HG03175 (cell line): ENCODE measurements around the gene TGOLN2.
"Not testable (repeated sequence)": the region's sequence is repeated elsewhere in the genome, so short reads cannot be mapped to it uniquely, and the experiment has no call there.

Source experiments
- ATAC-seq: cut with Tn5 transposase; IDR thresholded peaks from one replicate; pipeline ENCODE4 v1.9.1; 2021; ENCODE audit warnings: mild to moderate bottlenecking, moderate library complexity; ENCODE audit not compliant: unreplicated experiment

TGOLN2 gene

GRCh38 chr2:85340034-85340892 lies 12.5 kb upstream of the TGOLN2 start:
- no peak for ATAC-seq

DNA sequence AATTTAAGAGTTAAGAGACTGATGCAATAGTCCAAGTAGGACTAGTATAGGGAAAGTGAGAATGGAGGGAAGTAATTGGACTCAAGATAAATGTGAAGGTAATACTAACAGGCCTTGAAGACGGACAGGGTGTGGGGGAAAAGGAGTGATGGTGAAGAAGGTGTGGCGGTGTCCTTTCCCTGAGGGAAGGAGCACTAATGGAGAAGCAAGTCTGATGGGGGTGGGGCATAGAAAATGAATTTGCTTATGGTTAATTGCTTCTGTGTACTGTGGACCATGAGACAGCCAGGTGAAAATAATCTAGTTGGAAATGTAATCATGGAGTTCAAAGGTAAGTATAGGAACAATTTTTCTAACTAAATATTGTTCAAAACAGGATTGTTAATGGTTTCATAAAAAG lies 7.1 kb upstream of the TGOLN2 start:
- ATAC-seq, result no peak

- ATAC-seq, result not testable (repeated sequence)
These were observed 6.1 kb upstream of the TGOLN2 start for GRCh38 chr2:85333877-85334276.

- ATAC-seq, result no peak
These were observed 3.2 kb upstream of the TGOLN2 start for GRCh38 chr2:85330839-85331636.

DNA sequence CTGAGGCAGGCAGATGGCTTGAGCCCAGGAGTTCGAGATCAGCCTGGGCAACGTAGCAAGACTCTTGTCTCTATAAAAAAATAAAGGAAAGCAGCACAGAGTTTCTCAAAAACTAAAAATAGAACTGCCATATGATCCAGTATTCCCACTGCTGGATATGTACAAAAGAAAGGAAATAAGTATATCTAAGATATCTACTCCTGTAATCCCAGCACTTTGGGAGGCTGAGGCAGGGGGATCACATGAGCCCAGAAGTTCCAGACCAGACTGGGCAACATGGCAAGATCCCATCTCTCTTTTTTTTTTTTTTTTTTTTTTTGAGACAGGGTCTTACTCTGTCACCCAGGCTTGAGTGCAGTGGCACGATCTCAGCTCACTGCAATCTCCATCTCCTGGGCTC lies 1.9 kb upstream of the TGOLN2 start:
- ATAC-seq, result not testable (repeated sequence)

DNA sequence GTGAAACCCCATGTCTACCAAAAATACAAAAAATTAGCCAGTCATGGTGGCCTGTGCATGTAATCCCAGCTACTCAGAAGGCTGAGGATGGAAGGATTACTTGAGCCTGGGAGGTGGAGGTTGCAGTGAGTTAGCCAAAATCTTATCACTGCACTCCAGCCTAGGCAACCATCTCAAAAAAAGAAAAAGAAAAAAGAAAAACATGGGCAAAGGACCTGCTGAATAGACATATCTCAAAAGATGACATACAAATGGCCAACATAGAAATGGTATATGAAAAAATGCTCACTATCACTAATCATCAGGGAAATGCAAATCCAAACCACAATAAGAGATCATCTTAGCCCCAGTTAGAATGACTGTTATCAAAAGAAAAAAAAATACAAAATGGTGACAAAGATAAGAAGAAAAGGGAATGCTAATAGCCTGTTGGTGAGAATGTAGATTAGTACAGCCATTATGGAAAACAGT lies 1.4 kb upstream of the TGOLN2 start:
- ATAC-seq, result no peak

DNA sequence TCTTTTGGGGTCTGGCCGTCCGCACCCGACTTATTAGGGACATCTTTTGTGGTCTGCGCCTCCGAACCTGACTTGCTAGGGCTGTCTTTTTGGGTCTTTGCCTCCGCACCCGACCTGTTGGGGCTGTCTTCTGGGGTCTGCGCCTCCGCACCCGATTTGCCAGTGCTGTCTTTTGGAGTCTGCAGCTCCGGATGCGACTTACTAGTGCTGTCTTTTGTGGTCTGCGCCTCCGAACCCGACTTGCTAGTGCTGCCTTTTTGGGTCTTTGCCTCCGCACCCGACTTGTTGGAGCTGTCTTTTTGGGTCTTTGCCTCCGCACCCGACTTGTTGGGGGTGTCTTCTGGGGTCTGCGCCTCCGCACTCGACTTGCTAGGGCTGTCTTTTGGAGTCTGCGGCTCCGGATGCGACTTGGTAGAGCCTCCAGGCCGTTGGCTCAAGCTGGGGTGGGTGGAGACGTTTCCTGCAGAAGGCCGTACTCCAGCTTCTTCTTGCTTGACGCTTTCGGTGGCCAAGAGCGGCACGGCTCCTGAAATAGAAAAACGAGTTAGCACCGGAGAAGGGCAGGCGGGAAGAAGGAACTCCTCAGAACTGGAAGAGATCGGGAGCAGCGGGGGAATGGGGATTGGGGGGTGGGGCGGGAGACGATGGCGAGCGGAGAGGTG lies 498 bp downstream of the TGOLN2 start:
- ATAC-seq, result peak; percentile 40

GRCh38 chr2:85326406-85327159 lies 1.2 kb downstream of the TGOLN2 start:
- ATAC-seq, result peak; percentile 28

DNA sequence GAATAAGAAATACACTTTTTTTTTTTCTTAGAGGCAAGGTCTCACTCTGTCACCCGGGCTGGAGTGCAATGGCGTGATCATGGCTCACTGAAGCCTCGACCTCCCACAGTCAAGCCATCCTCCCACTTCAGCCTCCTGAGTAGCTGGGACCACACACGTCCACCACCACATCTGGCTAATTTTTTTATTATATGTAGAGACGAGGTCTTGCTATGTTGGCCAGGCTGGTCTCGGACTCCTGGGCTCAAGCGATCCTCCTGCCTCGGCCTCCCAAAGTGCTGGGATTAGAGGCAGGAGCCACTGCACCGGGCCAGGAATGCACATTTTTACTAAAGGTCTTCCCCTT lies 2.4 kb downstream of the TGOLN2 start:
- ATAC-seq, result no peak

- ATAC-seq, result no peak
These were observed 2.9 kb downstream of the TGOLN2 start for GRCh38 chr2:85324639-85325465.

DNA sequence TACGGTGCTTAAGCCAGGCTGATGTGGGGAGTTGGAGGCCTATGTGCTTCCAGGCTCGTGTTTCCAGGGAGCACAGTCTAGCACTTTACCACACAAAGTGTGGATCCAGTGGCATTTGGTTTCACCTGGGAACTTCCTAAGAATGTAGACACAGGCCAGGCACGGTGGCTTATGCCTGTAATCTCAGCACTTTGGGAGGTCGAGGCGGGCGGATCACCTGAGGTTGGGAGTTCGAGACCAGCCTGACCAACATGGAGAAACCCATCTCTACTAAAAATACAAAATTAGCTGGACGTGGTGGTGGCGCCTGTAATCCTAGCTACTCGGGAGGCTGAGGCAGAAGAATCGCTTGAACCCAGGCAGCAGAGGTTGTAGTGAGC lies 3.8 kb downstream of the TGOLN2 start:
- not testable (repeated sequence) for ATAC-seq

DNA sequence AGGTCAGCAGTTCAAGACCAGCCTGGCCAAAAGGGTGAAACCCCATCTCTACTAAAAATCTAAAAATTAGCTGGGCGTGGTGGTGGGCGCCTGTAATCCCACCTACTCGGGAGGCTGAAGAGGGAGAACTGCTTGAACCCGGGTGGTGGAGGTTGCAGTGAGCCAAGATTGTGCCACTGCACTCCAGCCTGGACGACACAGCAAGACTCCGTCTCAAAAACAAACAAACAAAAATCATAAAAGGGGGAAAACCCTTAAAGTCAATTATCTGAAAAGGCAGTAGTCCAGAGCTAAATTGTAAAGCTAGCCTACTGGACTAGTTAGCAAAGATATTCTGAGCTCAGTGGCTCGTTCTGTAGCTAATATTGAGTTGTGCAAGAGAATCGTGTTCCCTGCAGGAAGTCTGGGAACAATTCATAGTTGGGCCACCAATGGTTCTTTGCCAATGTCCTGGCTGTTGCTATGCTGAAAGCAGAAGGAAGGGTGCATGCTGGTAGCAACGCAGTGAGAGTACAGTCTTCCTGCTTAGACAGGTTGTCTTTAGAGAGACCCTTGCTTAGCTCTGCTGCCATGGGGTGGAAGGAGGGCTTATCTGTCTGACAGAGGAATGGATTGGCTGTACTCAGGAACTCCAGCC lies 4.3 kb downstream of the TGOLN2 start:
- ATAC-seq, result no peak

GRCh38 chr2:85319796-85320195 lies 8.0 kb downstream of the TGOLN2 start:
- no peak for ATAC-seq

DNA sequence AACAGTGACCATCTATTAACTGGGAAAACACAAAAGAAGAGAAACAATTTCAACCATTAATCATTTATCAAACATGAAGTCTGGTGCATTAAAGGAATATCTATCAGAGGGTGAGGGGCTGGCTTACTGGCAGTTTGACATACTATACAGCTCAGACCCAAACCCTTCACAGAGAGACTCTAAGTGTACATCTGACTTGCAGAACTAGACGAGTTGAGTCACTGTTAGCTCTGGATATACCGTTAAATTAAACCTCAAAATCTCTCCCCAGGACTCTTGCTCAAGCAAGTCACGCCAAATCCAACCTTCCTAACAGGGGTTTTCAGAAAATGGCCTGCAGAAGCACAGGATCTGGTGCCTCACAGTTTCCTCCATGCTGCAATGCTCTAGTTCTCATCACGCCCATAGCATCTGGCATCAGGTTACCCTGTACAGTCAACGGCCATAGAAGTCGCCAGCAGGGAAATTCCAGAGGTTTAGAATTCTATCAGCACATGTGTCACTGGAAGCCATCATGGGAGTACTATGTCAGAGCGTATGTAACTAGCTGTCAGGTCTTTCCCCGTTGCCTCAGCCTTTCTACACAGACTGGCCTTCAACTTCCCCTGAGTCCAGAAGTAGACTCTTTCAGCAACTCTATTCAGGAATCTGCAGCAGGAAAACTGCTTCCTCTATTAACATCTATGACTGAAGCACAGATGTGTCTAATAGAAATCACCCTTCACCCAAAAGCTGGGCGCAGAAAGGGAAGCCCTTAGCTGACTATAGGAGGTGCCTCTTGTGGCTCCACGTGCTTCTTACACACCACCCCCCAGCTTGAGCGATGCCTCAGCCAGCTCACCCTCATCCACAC lies 9.3 kb downstream of the TGOLN2 start:
- ATAC-seq, result no peak

DNA sequence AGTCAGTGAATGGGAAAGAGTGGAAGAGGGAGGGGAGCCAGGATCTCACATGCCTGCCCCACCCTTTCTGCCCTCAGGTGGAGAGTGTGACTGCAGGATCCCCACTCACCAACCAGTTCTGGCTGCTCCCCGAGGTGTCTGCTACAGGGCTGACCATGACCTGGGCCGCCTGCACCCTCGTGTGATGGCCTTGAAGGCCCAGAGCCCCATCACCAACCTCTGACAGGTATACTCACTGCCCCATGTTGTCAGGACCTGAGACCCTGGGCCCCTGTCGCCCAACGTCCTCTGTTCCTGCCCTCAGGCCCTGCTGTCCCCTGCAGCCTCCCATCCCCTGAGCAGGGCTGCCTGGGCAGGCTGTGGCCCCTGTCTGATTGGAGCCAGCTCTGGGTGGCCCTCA lies 11.9 kb downstream of the TGOLN2 start:
- ATAC-seq, result not testable (repeated sequence)

DNA sequence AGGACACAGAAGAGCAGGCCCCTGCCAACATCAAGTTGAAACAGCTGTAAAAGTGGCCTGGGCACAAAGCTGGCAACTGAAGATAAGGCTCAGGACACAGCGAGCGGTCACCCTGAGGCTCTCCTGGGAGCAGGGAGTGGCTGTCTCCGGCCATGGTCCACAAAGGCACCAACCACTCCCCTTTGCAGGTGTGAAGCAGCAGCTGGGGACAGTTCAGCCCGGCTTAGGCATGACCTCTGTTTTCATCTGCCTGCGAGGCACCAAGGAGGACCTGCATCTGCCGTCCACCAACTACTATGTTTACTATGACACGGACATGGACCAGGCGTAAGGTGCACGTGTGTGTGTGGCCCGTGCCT lies 12.9 kb downstream of the TGOLN2 start:
- ATAC-seq, result no peak

DNA sequence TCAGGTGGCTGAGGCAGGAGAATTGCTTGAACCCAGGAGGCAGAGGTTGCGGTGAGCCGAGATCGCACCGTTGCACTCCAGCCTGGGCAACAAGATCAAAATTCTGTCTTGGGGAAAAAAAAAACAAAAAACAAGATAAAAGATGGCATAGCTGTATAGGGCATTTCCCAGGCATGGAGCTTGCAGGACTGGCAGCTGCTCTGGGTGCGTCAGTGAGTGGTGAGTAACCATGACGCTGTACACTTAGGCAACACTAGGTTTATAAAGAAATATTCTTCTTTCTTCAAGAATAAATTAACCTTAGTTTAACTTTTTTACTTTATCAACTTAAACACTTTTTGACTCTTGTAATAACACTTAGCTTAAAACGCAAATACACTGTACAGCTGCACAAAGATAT lies 15.4 kb downstream of the TGOLN2 start:
- no peak for ATAC-seq

- no peak for ATAC-seq
These were observed 17.5 kb downstream of the TGOLN2 start for GRCh38 chr2:85310330-85310729.
